Skeletal muscle cell (primary cell): ENCODE measurements around the gene MMP24.
A peak's percentile ranks its signal among the peaks of the same experiment; 100 is the strongest.
"Not testable (repeated sequence)": the region's sequence is repeated elsewhere in the genome, so short reads cannot be mapped to it uniquely, and the experiment has no call there.

Experiments used
- DNase-seq: peaks from one replicate; pipeline ENCODE4 v3.0.0-alpha.2; 2010; ENCODE audit warnings: low read depth
- H3K4me3 ChIP-seq: 2 replicates; pipeline ENCODE4 v1.5.1; 2011; ENCODE audit warnings: low read depth, mild to moderate bottlenecking, control low read depth, low read length, moderate library complexity

Gene MMP24

GRCh38 chr20:35302421-35303335 lies 76.2 kb downstream of the MMP24 start:
- H3K4me3 ChIP-seq = no peak overlapping the region
- peak; percentile 48 for DNase-seq

DNA sequence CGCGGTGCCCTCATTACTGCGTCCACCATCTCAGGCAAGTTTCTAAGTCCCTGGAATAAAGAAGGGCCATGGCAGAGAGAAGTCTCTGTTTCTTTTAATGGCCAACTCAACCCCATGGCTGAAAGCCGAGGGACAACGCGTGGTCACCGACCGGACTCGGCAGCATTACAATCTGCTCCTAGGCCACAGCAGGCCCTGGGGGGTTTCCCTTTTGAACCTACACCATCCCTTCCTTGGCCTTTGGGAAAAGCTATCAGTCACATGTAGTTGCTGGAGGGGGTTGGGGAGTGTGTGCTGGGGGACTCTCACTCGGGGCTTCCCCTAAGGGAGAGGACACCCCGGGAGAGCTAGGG lies 76.9 kb downstream of the MMP24 start:
- no peak for DNase-seq
- H3K4me3 ChIP-seq = no peak overlapping the region

GRCh38 chr20:35303735-35304491 lies 77.4 kb downstream of the MMP24 start:
- no peak overlapping the region for H3K4me3 ChIP-seq
- DNase-seq = peak; percentile 65

DNA sequence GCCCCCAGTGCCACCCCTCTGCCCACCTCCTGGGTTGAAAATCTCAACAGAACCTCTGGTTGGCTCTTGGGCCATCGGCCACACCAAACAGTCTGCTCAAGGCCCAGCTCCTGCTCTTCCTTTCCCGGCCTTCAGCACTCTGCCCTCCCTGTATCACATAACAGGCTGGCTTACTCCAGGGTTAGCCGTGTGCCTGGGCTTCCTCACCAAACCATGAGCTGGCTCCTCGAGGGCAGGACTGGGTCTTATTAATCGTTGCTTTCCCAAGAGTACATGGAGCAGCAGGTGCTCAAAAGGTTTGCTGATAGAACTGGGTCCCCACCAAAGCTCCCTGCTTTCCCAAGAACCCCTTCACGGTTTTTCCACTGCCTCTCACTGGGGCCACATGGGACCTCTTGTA lies 78.5 kb downstream of the MMP24 start:
- H3K4me3 ChIP-seq = no peak overlapping the region
- no peak for DNase-seq

- peak; percentile 99 for DNase-seq
- no peak overlapping the region for H3K4me3 ChIP-seq
Observed at GRCh38 chr20:35305682-35306556, 79.4 kb downstream of the MMP24 start.

DNA sequence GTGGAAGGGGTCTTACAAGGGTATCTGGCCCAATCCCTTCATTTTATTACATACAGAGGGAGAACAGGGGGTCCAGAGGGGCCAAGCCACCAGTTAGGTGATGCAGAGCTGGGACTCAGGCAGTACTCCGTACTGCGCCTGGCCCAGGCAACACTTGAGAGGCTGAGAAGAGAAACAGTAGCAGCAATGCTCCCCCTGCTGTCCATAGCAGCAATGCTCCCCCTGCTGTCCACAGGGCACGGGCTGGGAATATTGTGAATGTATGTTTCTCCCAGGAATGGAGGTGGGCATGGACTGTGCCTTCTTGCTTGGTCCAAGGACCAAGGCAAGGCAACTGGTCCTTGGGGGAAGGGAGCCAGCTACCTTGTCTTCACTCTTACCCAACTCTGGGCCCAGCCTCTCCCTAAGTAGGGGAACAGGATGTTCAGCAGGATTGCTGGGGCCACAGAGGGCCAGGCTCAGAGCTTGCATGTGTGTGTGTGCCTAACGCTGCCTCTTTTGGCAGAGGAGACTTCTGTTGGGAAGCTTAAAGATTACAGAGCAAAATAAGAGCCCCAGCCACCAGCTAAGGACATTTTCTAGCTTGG lies 80.5 kb downstream of the MMP24 start:
- peak; percentile 90 for DNase-seq
- no peak overlapping the region for H3K4me3 ChIP-seq

DNA sequence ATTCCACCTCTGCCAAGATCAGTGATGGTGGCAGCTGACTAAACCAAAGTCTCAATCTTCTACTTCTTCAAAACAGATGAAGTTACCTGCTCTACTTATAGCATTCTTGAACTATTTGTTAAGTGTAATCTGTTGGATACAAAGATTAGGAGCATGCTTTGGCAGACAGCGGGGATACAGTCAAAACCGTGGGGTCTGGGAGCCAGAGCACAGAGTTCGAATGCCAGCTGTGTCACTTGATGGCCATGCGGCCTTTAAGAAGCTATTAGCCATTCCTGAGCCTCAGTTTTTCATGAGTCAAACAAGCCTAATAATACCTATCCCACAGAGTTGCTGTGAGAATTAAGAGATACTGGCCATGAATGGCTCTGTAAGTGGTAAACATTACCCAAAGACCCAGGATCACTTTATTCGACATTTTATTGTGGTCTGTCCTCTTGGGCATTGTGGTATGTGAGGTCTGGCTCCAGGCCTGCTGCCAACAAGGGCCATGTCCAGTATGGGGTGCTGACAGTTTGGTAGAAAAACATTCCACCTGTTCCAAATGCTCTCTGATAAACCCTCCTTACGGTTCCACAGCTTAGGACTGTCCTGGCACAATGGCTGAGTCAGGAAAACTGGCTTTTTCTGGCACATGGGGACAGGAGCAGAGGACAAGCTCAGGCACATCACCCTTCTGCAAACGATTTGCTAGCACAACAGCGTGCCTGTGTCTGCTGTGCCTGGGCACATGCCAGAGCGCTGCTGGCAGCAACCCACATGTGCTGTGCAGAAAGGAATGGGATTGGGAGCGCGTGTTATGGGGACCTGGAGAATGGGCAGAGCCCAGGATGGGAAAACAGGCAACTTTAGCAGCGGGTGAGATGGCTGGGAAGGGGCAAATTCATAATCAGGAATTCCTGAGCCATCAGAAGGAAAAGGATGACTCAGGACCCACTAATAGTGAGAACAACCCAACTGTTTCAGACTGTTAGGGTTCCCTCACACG lies 81.5 kb downstream of the MMP24 start:
- H3K4me3 ChIP-seq = no peak overlapping the region
- DNase-seq = peak; percentile 72

DNA sequence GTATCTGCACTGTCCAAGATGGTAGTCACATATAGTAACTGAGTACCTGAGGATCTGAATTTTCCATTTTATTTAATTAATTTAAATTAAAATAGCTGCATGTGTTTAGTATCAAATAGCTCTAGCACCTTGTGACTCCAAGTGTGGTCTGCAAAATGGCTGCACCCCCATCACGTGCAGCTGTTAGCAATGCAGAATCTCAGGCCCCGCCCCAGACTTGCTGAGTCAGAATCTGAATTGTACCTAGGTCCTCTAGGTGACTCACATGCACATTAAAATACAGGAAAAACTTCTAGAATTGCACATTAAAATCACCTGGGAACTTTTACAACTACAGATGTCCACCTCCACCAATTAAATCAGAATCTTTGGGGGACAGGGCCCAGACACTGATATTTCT lies 84.9 kb downstream of the MMP24 start:
- no peak overlapping the region for H3K4me3 ChIP-seq
- no peak for DNase-seq

GRCh38 chr20:35311822-35312221 lies 85.3 kb downstream of the MMP24 start:
- H3K4me3 ChIP-seq = no peak overlapping the region

DNA sequence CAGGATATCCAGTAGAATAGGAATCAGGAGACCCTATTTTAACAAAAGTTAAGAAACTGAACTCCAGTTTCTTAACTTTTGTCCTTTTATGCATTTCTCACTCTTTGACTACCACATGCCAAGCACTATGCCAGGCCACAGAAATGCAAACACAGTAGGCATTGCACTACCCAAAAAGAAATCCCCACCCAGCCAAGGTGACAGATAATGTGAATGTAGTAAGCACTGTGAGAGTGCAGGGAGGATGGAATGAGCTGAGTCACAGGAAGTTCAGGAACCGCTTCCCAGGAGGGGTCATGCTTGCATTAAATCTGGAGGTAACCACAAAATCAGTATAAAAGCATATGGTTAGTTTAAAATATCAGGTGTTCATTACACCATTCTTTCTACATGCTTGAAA lies 85.8 kb downstream of the MMP24 start:
- no peak overlapping the region for H3K4me3 ChIP-seq
- DNase-seq = peak; percentile 66

More at GRCh38 chr20:35311822-35312221, 85.3 kb downstream of the MMP24 start:
- no peak for DNase-seq

DNA sequence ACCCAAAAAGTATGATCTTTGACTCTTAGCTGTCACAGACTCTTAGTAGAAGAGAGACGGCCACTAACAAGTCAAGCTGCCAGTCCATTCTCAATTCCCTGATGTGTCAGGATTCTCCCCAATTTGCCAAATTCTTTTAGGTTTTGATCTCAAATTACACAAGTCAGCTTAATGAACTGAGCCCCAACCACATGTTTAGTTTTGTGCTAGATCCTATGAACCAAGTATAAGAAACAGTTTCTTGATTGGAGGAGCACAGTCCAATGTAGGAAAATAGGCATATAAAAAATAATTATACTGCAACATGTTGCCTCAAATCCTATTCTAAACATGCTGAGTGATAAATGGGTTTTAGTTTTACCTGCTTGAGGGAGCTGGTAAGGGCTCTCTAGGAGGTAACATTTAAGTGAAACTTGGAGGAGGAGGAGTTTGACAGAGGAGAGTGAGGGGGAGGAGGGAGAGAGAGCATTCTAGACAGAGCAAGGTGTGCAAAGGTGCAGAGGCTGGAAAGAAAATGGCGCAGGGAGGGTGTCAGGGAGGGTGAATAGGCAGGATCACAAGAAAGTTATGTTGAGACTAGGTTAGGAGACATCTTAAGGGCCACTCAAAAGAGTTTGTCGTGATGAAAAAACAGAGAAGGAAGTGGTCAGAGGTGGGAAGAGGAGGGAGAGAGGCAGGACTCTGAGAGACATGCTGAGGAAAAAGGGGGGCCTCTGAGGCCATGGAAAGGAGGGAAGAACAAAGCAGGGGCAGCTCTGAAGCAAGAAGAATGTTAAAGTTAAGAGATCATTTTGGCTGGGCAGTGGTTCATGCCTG lies 88.5 kb downstream of the MMP24 start:
- no peak for DNase-seq
- H3K4me3 ChIP-seq = no peak overlapping the region

GRCh38 chr20:35315632-35316020 lies 89.1 kb downstream of the MMP24 start:
- H3K4me3 ChIP-seq, DNase-seq: not testable (repeated sequence)

GRCh38 chr20:35316086-35316485 lies 89.6 kb downstream of the MMP24 start:
- no peak overlapping the region for H3K4me3 ChIP-seq
- no peak for DNase-seq

GRCh38 chr20:35317416-35318210 lies 91.1 kb downstream of the MMP24 start:
- no peak overlapping the region for H3K4me3 ChIP-seq
- no peak for DNase-seq

DNA sequence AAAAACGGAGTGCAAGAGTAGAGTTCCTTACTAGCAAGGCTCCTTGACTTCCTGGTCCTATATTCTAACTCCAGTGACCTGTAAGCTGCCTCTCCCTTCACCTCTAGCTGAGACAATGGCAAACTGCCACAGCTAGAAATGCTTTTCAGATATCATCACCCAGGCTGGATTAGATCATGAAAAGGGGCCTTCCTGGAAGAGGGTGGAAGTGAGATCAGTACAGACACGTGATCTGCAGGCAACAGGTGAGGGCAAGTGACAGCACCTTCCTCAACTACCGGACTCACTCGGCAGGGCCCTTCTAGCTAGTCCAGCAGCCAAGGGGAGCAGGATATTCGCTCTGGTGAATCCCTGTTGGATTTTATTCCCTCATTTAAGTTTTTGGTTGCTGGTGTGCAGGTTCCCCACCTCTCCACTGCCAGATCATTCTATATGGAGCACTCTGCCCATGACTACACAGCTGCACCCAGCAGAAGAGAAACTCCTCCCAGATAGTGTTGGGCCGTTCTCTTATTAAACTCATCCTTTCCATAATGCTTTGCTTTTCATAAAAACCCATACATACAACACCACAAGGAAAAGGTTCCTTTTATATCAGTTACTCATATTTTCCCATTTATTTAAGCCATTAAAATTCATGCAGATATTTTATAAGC lies 92.1 kb downstream of the MMP24 start:
- DNase-seq = peak; percentile 43

DNA sequence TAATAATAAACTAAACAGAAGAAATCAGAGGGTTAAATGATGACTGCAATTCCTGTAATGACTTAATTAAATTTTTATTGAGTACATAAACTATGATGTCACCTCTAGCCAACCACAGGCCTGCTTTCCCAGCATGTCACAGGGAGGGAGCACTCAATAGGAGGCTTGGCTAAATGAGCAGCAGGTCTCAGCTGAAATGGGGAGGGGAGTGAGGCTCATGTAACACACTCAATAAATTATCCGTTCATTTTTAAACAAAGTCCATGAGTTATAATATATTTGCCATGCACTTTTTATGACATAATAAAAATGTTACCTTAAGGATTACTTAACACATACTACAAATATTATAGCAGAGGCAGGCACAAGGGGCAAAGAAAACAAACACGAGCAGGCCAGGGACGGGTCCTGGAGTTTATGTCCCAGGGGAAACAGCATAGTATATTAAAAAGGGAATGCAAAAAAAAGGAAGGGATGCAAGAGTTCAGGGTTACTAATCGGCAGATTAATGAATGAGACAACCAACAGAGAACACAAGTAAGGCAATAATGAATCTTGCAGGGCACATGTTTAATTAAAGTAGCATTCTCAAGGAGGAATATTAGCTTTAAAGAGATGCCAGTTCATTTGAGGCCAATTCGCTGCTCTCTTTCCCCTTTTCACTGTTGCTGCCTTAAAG lies 92.8 kb downstream of the MMP24 start:
- no peak overlapping the region for H3K4me3 ChIP-seq
- DNase-seq = peak; percentile 45

More for the DNA sequence above, 92.1 kb downstream of the MMP24 start:
- no peak overlapping the region for H3K4me3 ChIP-seq
